ENCODE data around the gene FMN1.

FMN1 gene

GRCh38 chr15:32799936-32800535 is 394.5 kb downstream of the FMN1 start:
- DNase-seq, result no peak

- no peak for DNase-seq
Measured at GRCh38 chr15:32796856-32797255, 397.7 kb downstream of the FMN1 start.

- DNase-seq, result no peak
Measured at GRCh38 chr15:32794973-32795372, 399.5 kb downstream of the FMN1 start.

- DNase-seq, result no peak
Measured at GRCh38 chr15:32792436-32792835, 402.1 kb downstream of the FMN1 start.

- DNase-seq, result no peak
Measured at GRCh38 chr15:32790352-32790999, 404.0 kb downstream of the FMN1 start.

GRCh38 chr15:32787949-32788348 is 406.6 kb downstream of the FMN1 start:
- no peak for DNase-seq

- no peak for DNase-seq
Measured at GRCh38 chr15:32786906-32787305, 407.6 kb downstream of the FMN1 start.

GRCh38 chr15:32784581-32784980 is 409.9 kb downstream of the FMN1 start:
- DNase-seq, result no peak

- DNase-seq, result no peak
Measured at GRCh38 chr15:32781781-32782180, 412.7 kb downstream of the FMN1 start.

GRCh38 chr15:32778391-32779176 is 415.9 kb downstream of the FMN1 start:
- DNase-seq, result no peak

GRCh38 chr15:32775103-32775502 is 419.4 kb downstream of the FMN1 start:
- no peak for DNase-seq

GRCh38 chr15:32774022-32774421 is 420.5 kb downstream of the FMN1 start:
- no peak for DNase-seq

GRCh38 chr15:32767236-32767635 is 427.3 kb downstream of the FMN1 start:
- no peak for DNase-seq

GRCh38 chr15:32766101-32766500 is 428.4 kb downstream of the FMN1 start:
- no peak for DNase-seq

GRCh38 chr15:32765236-32765635 is 429.3 kb downstream of the FMN1 start:
- no peak for DNase-seq

- no peak for DNase-seq
Measured at GRCh38 chr15:32763295-32763694, 431.2 kb downstream of the FMN1 start.

- DNase-seq, result no peak
Measured at GRCh38 chr15:32757426-32757825, 437.1 kb downstream of the FMN1 start.

- DNase-seq, result no peak
Measured at GRCh38 chr15:32750979-32751378, 443.5 kb downstream of the FMN1 start.

GRCh38 chr15:32747921-32748342 is 446.6 kb downstream of the FMN1 start:
- no peak for DNase-seq

- DNase-seq, result no peak
Measured at GRCh38 chr15:32746116-32746857, 448.2 kb downstream of the FMN1 start.

GRCh38 chr15:32743411-32744140 is 450.9 kb downstream of the FMN1 start:
- DNase-seq, result no peak

- no peak for DNase-seq
Measured at GRCh38 chr15:32739522-32740063, 454.9 kb downstream of the FMN1 start.
